Activated T-helper 1 cell treated with anti-CD3 and anti-CD28 coated beads, Interleukin-2, amount 50 U/mL, for 16 hours (primary cell): Measurements from ENCODE around the gene HPD.
A peak's percentile ranks its signal among the peaks of the same experiment; 100 is the strongest.
"Not testable (repeated sequence)": the region's sequence is repeated elsewhere in the genome, so short reads cannot be mapped to it uniquely, and the experiment has no call there.

Source experiments
- DNase-seq, 2 donors: peaks; one replicate each; pipeline ENCODE4 v3.0.0-alpha.2; 2020; ENCODE audit warnings: low read depth in 1 of 2, low spot score in 1 of 2

Gene HPD

GRCh38 chr12:121858662-121859572 is at the start of gene HPD:
Gene HPD (minus strand): TSS chr12:121858859. CDS start chr12:121858823, 36 bp downstream.
- DNase-seq = no peak

GRCh38 chr12:121905746-121906145 is 47.1 kb upstream of the HPD start:
- DNase-seq = no peak

GRCh38 chr12:121903202-121903601 is 44.5 kb upstream of the HPD start:
- DNase-seq = no peak

GRCh38 chr12:121899590-121899989 is 40.9 kb upstream of the HPD start:
- DNase-seq = no peak

GRCh38 chr12:121898287-121898686 is 39.6 kb upstream of the HPD start:
- DNase-seq = no peak

GRCh38 chr12:121894633-121895032 is 36.0 kb upstream of the HPD start:
- DNase-seq = no peak

- no peak for DNase-seq
Measured at GRCh38 chr12:121893961-121894460, 35.4 kb upstream of the HPD start.

- no peak for DNase-seq
Measured at GRCh38 chr12:121892673-121893561, 34.3 kb upstream of the HPD start.

- DNase-seq = not testable (repeated sequence)
Measured at GRCh38 chr12:121889661-121890060, 31.0 kb upstream of the HPD start.

- no peak for DNase-seq
Measured at GRCh38 chr12:121889274-121889624, 30.6 kb upstream of the HPD start.

GRCh38 chr12:121888478-121889273 is 30.0 kb upstream of the HPD start, which contains the start of gene PSMD9:
Gene PSMD9 (plus strand): TSS chr12:121888790. CDS start chr12:121888857, 67 bp downstream.
- peak; percentile 97 to 98 for DNase-seq

- no peak for DNase-seq
Measured at GRCh38 chr12:121888083-121888477, 29.4 kb upstream of the HPD start.

- not testable (repeated sequence) for DNase-seq
Measured at GRCh38 chr12:121885129-121885528, 26.5 kb upstream of the HPD start.

GRCh38 chr12:121883315-121883660 is 24.6 kb upstream of the HPD start:
- no peak for DNase-seq

- not testable (repeated sequence) for DNase-seq
Measured at GRCh38 chr12:121876080-121876447, 17.4 kb upstream of the HPD start.

GRCh38 chr12:121875582-121875981 is 16.9 kb upstream of the HPD start:
- no peak for DNase-seq

GRCh38 chr12:121874071-121874470 is 15.4 kb upstream of the HPD start:
- DNase-seq = no peak

- DNase-seq = no peak
Measured at GRCh38 chr12:121873216-121873569, 14.5 kb upstream of the HPD start.

GRCh38 chr12:121872546-121873215 is 14.0 kb upstream of the HPD start:
- no peak for DNase-seq

GRCh38 chr12:121871467-121871866 is 12.8 kb upstream of the HPD start:
- no peak for DNase-seq

GRCh38 chr12:121869229-121869628 is 10.6 kb upstream of the HPD start:
- not testable (repeated sequence) for DNase-seq
